Endothelial cell of umbilical vein (primary cell): ENCODE data around the gene HMHB1. TPM values are rescaled to one million over a fixed set of nuclear protein-coding genes. Genes with fewer than 3 reads are reported as not detected.

Experiments
- Bru-seq: library from RNA; stranded (reverse); fragments of 400-500 nt; gene quantifications from one replicate; lab custom pipeline; 2021; lab: Mats Ljungman, UMichigan
- BruChase-seq, 2 experiments: library from RNA; stranded (reverse); fragments of 400-500 nt; gene quantifications; one replicate each; lab custom pipeline; 2021; lab: Mats Ljungman, UMichigan
- BruUV-seq: library from RNA; stranded (reverse); fragments of 400-500 nt; replicated peaks from 2 replicates; lab custom pipeline; 2021; lab: Mats Ljungman, UMichigan
- CTCF ChIA-PET: fragments of 300-600, 350-600 bp; sonication (Branson Sonifier 250); formaldehyde crosslinking; loops from one replicate; lab custom pipeline; 2021; ENCODE audit warnings: antibody characterized with exemption, inconsistent platforms; lab: Charles Lee
- POLR2A ChIA-PET: fragments of 300-600, 350-600 bp; sonication (Branson Sonifier 250); formaldehyde crosslinking; loops from one replicate; lab custom pipeline; 2021; ENCODE audit warnings: antibody characterized with exemption, inconsistent platforms; lab: Charles Lee
- DNase-seq: peaks from one replicate; pipeline ENCODE4 v3.0.0-alpha.2; 2011; ENCODE audit warnings: low read depth, low spot score
- FAIRE-seq: peaks from 2 replicates; lab custom pipeline; 2011; peaks lifted over from hg19 to GRCh38; lab: Jason Lieb, UNC
- H2AFZ ChIP-seq: 2 replicates; pipeline ENCODE4 v1.6.0; 2012; ENCODE audit warnings: low read depth, low read length, control low read depth, inconsistent platforms
- H3K27ac ChIP-seq: 2 replicates; pipeline ENCODE4 v1.5.1; 2011; ENCODE audit warnings: low read depth, mild to moderate bottlenecking, control low read depth, low read length, moderate library complexity; ENCODE audit not compliant: insufficient read depth
- H3K27me3 ChIP-seq, 2 experiments: 2 replicates each; pipeline versions ENCODE4 v1.6.0 to v1.6.1; 2011; ENCODE audit warnings: low read length in 2 of 2, mixed read lengths in 1 of 2; ENCODE audit not compliant: control insufficient read depth in 2 of 2, insufficient read depth in 2 of 2
- H3K36me3 ChIP-seq, 2 experiments: 2 replicates in 1 of 2; 3 replicates in 1 of 2; pipeline ENCODE4 v1.5.1; 2011; ENCODE audit warnings: low read length in 2 of 2, mild to moderate bottlenecking in 1 of 2, moderate library complexity in 1 of 2; ENCODE audit not compliant: control insufficient read depth in 2 of 2, insufficient read depth in 2 of 2; ENCODE audit errors: extremely low read depth in 1 of 2
- H3K4me1 ChIP-seq: 3 replicates; pipeline ENCODE4 v1.5.1; 2011; ENCODE audit warnings: mild to moderate bottlenecking, low read length; ENCODE audit not compliant: control insufficient read depth, insufficient read depth; ENCODE audit errors: extremely low read depth
- H3K4me2 ChIP-seq: 2 replicates; pipeline ENCODE4 v1.6.1; 2011; ENCODE audit warnings: low read length, control low read depth, mixed read lengths; ENCODE audit not compliant: insufficient read depth
- H3K4me3 ChIP-seq, 3 experiments: fragments of 200-600 bp in 1 of 3; sonication (generic), shearing (Covaris generic) in 1 of 3; replicated peaks in 1 of 3; 2 replicates each; pipeline ENCODE4 v1.5.1; 2011 to 2016; ENCODE audit warnings: control low read depth in 3 of 3, low read length in 3 of 3, mild to moderate bottlenecking in 2 of 3, inconsistent platforms in 1 of 3, low read depth in 1 of 3, moderate library complexity in 1 of 3; ENCODE audit not compliant: insufficient read depth in 1 of 3
- H3K79me2 ChIP-seq: 2 replicates; pipeline ENCODE4 v1.6.0; 2012; ENCODE audit warnings: low read length, inconsistent platforms; ENCODE audit not compliant: control insufficient read depth, insufficient read depth
- H3K9ac ChIP-seq: replicated peaks from 2 replicates; pipeline ENCODE3; 2011; ENCODE audit warnings: low read length, control low read depth; ENCODE audit not compliant: insufficient read depth; ENCODE audit errors: extremely low read depth
- H3K9me1 ChIP-seq: replicated peaks from 3 replicates; pipeline ENCODE4 v1.6.0; 2011; ENCODE audit warnings: mild to moderate bottlenecking, low read length; ENCODE audit not compliant: control insufficient read depth, insufficient read depth; ENCODE audit errors: extremely low read depth
- H3K9me3 ChIP-seq: replicated peaks from 2 replicates; pipeline ENCODE4 v1.5.1; 2012; ENCODE audit warnings: low read length, inconsistent platforms; ENCODE audit not compliant: control insufficient read depth, insufficient read depth
- H4K20me1 ChIP-seq: replicated peaks from 2 replicates; pipeline ENCODE3; 2011; ENCODE audit warnings: mild to moderate bottlenecking, low read length; ENCODE audit not compliant: control insufficient read depth, insufficient read depth; ENCODE audit errors: extremely low read depth
- CTCF ChIP-seq, 2 donors: IDR thresholded peaks; 1 replicate in 1 of 2; 2 replicates in 1 of 2; pipeline ENCODE4 v1.5.1; 2011; ENCODE audit warnings: low read length in 2 of 2, mild to moderate bottlenecking in 2 of 2, moderate library complexity in 2 of 2, control low read depth in 1 of 2, inconsistent platforms in 1 of 2, low read depth in 1 of 2; ENCODE audit not compliant: insufficient read depth in 1 of 2; ENCODE audit errors: extremely low read depth in 1 of 2
- EZH2 ChIP-seq: IDR thresholded peaks from 2 replicates; pipeline ENCODE4 v1.6.1; 2012; ENCODE audit warnings: borderline replicate concordance, low read depth, mild to moderate bottlenecking, moderate library complexity, low read length, inconsistent platforms; ENCODE audit not compliant: severe bottlenecking
- FOS ChIP-seq: IDR thresholded peaks from 2 replicates; pipeline ENCODE4 v1.6.1; 2011; ENCODE audit warnings: mild to moderate bottlenecking, low read length, moderate library complexity, borderline replicate concordance; ENCODE audit not compliant: insufficient read depth
- GATA2 ChIP-seq: IDR thresholded peaks from 2 replicates; pipeline ENCODE4 v1.7.0; 2011; ENCODE audit warnings: low read depth, mild to moderate bottlenecking, moderate library complexity, mixed read lengths, low read length; ENCODE audit not compliant: insufficient read length, insufficient read depth
- JUN ChIP-seq: IDR thresholded peaks from 2 replicates; pipeline ENCODE4 v1.6.1; 2011; ENCODE audit warnings: borderline replicate concordance, low read depth; ENCODE audit not compliant: insufficient read length, insufficient read depth
- MAX ChIP-seq: IDR thresholded peaks from 2 replicates; pipeline ENCODE4 v1.6.1; 2011; ENCODE audit not compliant: insufficient read depth, insufficient read length
- MYC ChIP-seq: IDR thresholded peaks from one replicate; pipeline ENCODE4 v1.6.1; 2011; ENCODE audit warnings: mild to moderate bottlenecking, low read depth, low read length
- POLR2A ChIP-seq: IDR thresholded peaks from 2 replicates; pipeline ENCODE4 v1.6.1; 2012; ENCODE audit warnings: low read depth, mild to moderate bottlenecking, control low read depth, low read length
- POLR2AphosphoS5 ChIP-seq: IDR thresholded peaks from 2 replicates; pipeline ENCODE4 v1.6.1; 2012; ENCODE audit warnings: low read depth, mild to moderate bottlenecking, control low read depth, low read length, moderate library complexity; ENCODE audit not compliant: insufficient read depth
- dilution Hi-C: fragments of 300-500 bp; cut with MboI; formaldehyde crosslinking; loops from one replicate; pipeline ENCODE4 v1.15.0; 2019; ENCODE audit warnings: low sequenced_read_pairs; ENCODE audit not compliant: extremely low pct_ligation_motif_present
- intact Hi-C: fragments of 100-400 bp; cut with micrococcal nuclease; formaldehyde crosslinking; loops from one replicate; pipeline ENCODE4 v1.10.0; 2022
- long read RNA-seq: library from polyadenylated mRNA; stranded (forward); transcript quantifications from one replicate; pipeline ENCODE4 v2.0.0, GENCODE V29; 2021
- polyA minus RNA-seq, 3 experiments: library from RNA; depleted of rRNA, polyadenylated mRNA; stranded (reverse); fragments of >200 nt; gene quantifications; 1 replicate in 1 of 3; 2 replicates in 2 of 3; pipeline ENCODE4 v1.2.3, GENCODE V29; 2011
- polyA plus RNA-seq, 4 experiments: library from polyadenylated mRNA; depleted of rRNA in 3 of 4; stranded (reverse) in 3 of 4; unstranded in 1 of 4; fragments of >200 nt; gene quantifications; 2 replicates each; pipeline versions ENCODE4 v1.2.1 to v1.2.3, GENCODE V29; 2011 to 2012; ENCODE audit warnings: missing spikeins in 1 of 4
- total RNA-seq: library from RNA; stranded (reverse); gene quantifications from 2 replicates; pipeline ENCODE4 v1.2.3, GENCODE V29; 2021

The HMHB1 gene
- total RNA-seq (not detected in 2 replicates), polyA plus RNA-seq (not detected in 2 replicates), polyA minus RNA-seq (not detected in 2 replicates), Bru-seq, nascent RNA (not detected), BruChase-seq, experiment 1, labeled RNA remaining after a 6-hour chase (not detected), BruChase-seq, experiment 2, labeled RNA remaining after a 2-hour chase (not detected)
- polyA plus RNA-seq (2011; cell fraction: cytosol; rRNA removed) = not detected in 2 replicates
- polyA plus RNA-seq (2011; cell fraction: nucleus; rRNA removed) = not detected in 2 replicates
- not detected in 2 replicates for polyA plus RNA-seq (2012)
- not detected for polyA minus RNA-seq (2011; cell fraction: cytosol; rRNA and poly(A)+ RNA removed)
- polyA minus RNA-seq (2011; cell fraction: nucleus; rRNA and poly(A)+ RNA removed) = not detected in 2 replicates
- long read RNA-seq = 0 reads

GRCh38 chr5:143812085-143812705 is at the start of gene HMHB1:
HMHB1 (plus strand) TSS chr5:143812161.
- intact Hi-C loops = no loop called here

More at GRCh38 chr5:143812085-143812705, at the start of gene HMHB1:
- Histone ChIP-seq H2AFZ (no peak within 1 kb of the TSS), H3K9me1 (no peaks in the 10 kb centered on the region), H3K9ac (no peak within 1 kb of the TSS), H3K36me3 (no peaks in the 10 kb centered on the region), H3K27me3 (no peaks in the 10 kb centered on the region), H3K4me1 (no peaks in the 10 kb centered on the region), H3K4me2 (no peak within 1 kb of the TSS), H3K79me2 (no peaks in the 10 kb centered on the region), H3K27ac (no peak within 1 kb of the TSS), H3K9me3 (no peaks in the 10 kb centered on the region), H3K4me3 (no peak within 1 kb of the TSS), H4K20me1 (no peaks in the 10 kb centered on the region)
- FAIRE-seq (no peak), DNase-seq (no peak)
- TF ChIP-seq EZH2 = no peak
- no peak for TF ChIP-seq FOS
- TF ChIP-seq POLR2AphosphoS5 = no peak
- no peak for TF ChIP-seq JUN
- no peak for TF ChIP-seq GATA2
- TF ChIP-seq MAX = no peak
- TF ChIP-seq CTCF (IDR thresholded peaks at IDR 0.05; ENCODE audit: extremely low read depth in 1 of 2, insufficient read depth in 1 of 2, low read depth in 1 of 2, low read length in 2 of 2) = no peak
- no peak for TF ChIP-seq MYC
- no peak for TF ChIP-seq POLR2A
- no TSS peak for BruUV-seq
- CTCF ChIA-PET = no interaction called here
- POLR2A ChIA-PET = interaction anchor here (0.6 kb wide), 1 partner anchor 586 kb away, joined by 6 read pairs; no protein-coding TSS in a partner anchor
- dilution Hi-C loops = no loop called here
